Measurements from ENCODE around the gene GAPDHS.
A peak's percentile ranks its signal among the peaks of the same experiment; 100 is the strongest.

The GAPDHS gene

DNA sequence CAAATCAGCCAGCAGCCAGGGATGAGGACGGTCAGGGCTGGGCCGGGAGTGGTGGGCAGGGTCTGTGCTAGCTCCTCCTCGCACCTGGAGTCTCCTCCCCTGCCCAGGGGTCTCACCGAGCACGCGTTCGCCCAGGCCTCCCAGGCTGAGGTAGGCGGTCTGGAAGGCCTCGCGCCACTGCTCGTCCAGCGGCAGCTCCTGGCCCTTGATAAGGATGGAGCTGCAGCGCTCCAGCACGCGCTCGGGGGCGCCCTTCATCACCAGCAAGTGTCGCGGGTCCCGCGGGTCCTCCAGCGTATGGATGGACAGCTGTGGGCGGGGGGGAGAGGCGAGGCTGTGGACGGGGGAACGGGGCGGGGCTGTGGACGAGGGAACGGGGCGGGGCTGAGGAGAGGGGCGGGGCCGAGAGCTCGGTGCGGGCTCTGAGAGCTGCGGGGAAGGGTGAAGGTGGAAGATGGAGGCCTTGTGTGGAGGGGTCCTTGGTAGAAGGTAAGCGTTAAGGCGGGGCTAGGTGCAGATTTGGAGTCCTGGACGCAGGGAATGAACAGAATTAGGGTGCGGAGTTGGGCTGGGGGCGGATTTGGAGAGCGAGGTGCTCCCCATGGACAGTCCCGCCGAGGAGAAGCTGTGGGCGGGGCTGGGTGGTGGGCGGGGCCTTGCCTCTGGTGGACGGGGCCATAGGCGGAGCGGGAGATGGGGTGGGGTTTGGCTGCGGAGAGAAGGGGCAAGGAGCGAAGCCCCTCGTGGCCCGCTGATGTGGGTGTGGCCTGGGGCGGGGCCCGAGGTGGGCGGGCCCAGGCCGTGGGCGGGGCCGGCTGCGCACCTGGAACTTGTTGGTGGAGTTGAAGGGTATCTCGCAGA lies 24.5 kb downstream of the GAPDHS start:
- DNase-seq (ENCODE audit: low read depth) = peak; percentile 42

DNA sequence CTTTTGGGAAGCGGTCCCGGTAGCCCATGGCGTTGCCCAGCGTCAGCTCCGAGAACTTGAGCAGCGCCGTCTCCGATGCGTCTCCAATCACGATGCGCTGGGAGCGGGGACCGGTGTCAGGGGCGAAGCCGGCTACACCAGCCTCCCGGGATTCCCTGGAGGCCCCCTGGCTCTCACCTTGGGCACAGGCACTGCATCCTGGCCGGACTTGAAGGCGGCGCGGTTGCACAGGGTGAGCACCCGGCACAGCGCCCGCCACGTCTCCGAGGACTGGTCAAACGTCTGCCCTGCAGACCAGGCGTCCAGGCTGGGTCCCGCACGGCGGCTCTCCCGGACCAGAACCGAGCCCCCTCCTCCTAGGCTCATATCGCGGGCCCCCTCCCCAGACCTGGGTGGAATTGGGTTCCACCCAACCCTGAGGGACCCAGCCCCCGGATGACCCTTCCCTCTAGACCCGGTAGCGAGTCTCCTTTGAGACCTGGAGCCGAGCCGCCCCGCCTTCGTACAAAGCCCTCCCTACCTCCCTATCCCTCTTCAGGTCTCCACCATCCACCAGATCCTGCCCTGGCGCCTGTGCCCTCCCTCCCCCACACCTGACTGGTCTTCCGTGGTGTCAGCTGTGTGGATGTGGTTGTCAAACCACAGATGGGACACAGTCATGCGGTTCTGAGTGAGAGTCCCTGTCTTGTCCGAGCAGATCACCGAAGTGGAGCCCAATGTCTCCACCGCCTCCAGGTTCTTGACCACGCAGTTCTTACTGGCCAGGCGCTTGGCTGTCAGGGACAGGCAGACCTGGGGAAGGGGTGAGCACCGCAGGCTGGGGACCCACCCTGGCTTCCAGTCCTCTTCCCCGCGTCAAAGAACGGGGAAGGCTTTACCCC lies 25.4 kb downstream of the GAPDHS start:
- DNase-seq (ENCODE audit: low read depth) = no peak

DNA sequence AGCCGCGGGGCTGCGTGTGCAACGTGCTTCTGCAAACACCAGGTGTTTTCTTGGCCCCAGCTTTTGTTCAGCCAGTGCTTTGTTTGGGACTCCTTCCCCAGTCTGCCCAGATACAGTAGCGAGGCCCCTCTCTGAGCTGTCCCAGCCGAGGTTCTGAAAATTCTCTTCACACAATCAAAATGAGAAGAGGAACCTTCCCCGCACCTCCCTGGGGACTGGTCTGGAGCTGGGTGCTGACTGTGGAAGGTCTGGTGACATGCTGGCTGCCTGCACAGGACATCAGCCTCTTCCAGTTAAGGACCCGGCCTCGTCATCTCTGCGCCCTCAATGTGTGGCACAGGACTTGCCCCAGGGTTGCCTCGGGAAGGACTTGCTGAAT lies 26.0 kb downstream of the GAPDHS start:
- no peak for DNase-seq (ENCODE audit: low read depth)

DNA sequence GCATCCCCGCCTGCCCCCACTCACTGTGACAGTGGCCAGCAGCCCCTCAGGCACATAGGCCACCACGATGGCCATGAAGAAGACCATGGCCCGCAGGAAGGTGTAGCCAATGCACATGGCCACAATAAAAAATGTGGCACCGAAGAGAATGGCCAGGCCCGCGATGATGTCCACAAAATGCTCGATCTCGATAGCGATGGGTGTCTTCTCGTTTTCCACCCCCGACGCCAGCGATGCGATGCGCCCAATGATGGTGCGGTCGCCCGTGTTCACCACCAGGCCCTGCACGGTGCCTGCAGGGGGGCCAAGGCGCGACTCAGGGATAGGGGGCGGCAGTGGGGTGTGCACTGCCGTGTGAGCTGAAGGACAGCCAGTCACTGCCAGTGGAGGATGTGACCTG lies 26.5 kb downstream of the GAPDHS start:
- no peak for DNase-seq (ENCODE audit: low read depth)

DNA sequence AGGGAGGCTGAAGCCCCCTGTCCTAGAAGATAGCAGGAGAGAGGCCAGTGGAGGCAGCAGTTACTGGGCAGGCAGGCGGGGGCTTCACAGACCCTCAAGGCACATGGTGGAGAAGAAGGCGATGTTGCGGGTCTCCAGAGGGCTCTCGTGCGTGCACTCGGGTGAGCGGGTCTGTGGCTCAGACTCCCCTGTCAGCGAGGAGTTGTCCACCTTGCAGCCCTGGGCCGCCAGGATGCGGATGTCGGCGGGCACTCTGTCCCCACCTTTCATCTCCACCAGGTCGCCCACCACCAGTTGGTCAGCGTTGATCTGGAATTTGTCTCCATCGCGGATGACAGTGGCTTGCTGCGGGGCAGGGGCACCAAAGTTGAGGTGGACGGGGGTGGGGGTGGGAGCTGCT lies 27.0 kb downstream of the GAPDHS start:
- DNase-seq (ENCODE audit: low read depth) = no peak

DNA sequence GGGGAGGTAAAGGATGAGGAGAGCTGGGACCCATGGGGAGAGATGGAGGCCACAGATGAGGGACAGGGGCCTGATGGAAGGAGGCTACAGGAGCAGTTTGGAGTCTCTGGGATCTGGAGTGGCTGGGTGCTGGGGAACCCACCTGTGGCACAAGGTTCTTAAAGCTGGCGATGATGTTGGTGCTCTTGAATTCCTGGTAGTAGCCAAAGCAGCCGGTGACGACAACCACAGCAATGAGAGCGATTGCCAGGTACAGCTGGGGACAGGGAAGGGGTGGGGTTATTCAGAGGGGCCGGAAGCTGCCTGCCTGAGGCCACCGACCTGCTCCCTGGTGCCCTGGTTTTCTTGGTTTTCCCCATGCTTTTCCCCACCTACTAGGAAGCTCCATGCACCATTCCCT lies 27.4 kb downstream of the GAPDHS start:
- no peak for DNase-seq (ENCODE audit: low read depth)

DNA sequence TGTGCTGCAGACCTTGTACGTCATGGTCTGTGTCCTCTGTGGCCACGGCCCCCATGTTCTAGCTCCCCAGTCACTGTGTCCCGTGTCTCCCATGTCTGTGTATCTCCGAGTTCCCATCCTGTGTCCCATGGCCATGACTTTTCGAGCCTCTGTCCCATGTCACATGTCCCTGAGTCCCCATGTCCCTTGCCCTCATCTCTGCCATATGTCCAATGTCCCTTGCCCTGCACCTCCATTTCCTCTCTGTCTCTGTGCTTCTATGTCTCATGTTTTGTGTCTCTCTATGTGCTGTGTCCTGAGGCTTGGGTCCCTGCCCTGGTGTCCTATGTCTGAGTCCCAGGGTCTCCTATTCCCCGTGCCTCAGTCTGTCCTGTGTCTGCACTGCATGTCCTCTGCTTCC lies 28.2 kb downstream of the GAPDHS start:
- no peak for DNase-seq (ENCODE audit: low read depth)

DNA sequence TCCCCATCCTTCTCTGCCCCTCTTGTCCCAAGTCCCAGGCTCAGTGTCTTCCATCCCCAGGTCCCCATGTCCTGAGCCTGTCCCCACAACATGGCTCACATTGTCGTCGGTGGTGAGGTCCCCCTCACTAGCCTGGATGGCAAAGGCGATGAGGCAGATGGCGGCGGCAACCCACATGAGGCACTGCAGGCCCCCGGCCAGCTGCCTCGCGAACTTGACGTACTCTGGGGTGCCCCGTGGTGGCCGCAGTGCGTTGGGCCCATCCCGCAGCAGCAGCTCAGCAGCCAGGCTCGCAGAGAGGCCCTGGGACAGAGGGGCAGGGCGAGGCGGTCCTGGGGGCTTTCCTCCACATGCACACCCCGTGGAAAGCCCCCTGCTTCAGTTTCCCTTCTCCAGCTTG lies 29.1 kb downstream of the GAPDHS start:
- no peak for DNase-seq (ENCODE audit: low read depth)

DNA sequence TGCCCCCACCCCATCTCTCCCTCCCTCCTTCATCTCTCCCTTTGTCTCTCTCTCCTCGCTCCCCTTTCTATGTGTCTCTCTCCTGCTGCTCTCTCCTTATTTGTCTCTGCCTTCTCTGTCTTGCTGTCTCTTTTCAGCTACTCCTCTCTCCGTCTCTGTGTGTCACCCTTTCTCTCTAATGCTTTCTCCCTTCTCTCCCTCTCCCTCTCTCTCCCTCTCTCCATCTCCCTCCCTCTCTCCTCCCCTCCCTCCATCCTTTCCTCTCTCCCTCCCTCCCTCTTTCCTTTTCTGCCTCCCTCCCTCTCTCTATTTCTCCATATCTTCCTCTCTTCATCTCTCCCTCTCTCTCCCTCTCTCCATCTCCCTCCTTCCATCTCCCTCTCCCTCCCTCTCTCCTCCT lies 29.5 kb downstream of the GAPDHS start:
- no peak for DNase-seq (ENCODE audit: low read depth)

DNA sequence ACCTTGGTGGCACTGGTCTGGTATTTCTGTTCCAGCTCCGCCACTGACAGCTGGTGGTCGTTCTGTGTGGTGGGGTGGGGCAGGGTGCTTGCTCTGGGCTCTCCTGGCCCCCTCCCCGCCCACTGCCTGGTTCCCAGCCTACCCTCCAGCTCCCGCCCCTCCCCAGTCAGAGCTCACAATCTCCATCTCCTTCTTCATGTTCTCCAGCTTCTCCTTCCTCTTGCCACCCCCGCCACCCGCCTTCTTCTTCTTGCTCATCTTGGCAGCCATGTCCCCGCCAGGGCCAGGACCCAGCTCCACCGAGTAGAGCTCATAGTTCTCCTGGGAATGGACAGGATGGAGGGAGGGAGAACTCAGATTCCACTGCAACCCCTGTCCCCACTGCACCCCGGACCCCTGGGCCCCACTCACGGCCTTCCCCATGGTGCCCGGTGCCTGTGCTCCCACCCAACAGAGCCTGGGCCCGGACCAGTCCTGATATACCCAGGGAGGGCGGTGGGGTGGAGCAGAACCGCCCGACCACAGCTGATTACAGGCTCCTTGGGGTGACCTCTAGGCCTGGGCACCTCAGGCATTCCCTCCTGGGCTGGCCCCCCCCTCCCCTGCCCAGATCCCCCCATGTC lies 30.1 kb downstream of the GAPDHS start, which contains the start of gene ATP4A:
TSS of gene ATP4A (minus strand) at position 452 of the 623 bp plus-strand sequence. CDS start at position 423, 29 bp downstream.
- no peak for DNase-seq (ENCODE audit: low read depth)

DNA sequence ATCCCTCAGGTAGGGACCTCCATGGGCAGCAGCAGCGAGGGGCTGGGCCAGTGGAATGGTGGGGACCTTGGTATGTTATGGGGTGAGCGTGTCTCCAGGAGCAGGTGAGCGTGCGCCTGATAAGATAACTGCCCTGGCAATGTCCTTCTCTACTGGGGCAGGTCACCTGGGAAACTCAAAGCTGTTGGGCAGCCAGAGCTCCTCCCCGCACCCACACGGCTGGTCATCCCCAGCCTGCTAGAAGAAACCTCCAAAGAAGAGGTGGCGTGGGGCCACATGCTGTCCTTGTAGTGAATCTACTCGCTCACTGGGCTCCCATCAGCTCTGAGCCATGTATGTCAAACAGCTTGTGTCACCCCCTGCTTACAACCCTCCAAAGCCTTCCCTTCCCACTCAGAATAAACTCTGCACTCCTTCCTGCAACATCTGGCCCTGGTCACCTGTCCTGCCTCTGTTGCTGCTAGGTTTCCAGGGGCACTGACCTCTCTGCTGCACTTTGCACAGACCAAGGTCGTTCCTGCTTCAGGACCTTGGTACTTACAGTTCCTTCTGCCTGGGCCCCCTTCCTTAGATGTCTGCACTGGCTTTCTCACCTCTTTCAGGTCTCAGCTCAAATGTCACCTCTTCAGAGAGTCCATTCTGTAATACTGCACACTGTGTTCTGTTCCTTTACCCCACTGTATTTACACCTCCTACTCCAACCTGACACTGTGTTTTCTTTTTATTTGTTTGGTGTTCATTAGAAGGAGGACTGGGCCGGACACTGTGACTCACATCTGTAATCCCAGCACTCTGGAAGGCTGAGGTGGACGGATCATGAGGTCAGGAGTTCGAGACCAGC lies 32.0 kb downstream of the GAPDHS start:
- DNase-seq (ENCODE audit: low read depth) = no peak

DNA sequence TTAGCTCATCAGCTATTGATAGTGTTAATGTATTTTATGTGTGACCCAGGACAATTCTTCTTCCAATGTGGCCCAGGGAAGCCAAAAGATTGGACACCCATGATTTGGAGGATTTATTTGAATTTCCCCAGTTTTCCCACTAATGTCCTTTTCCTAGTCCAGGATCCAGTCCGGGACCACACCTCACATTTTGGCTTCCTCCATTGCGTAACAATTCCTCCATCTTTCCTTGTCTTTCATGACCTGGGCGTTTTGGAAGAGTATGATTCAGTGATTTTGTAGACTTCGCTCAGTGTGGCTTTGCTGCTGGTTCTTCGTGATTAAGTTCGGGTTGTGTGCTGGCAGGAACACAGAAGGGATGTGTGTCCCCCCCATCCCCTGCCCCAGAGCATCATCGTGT lies 33.5 kb downstream of the GAPDHS start:
- DNase-seq (ENCODE audit: low read depth) = no peak

DNA sequence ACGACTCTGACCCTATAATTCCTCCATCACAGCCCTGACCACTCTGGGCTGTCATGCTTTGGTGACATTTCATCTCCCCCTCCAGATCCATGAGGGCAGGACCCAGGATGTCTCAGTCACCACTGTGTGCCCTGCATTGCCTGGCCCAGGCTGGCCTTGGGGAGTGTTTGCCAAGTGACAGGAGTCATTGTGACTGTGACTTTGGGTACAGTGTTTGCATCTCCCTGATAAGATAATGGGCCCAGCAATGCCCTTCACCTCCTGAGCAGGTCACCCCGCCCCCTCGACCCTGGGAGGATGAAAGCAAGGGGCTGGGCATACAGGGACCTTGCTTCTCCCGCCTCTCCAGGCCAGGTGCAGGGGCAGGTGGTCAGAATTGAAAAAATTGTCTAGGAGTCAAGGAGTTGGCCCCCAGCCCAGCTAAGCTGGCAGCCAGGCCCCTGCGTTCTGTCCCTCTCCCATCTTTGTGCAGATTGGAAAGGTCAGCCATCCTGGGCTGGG lies 36.1 kb downstream of the GAPDHS start:
- no peak for DNase-seq (ENCODE audit: low read depth)

DNA sequence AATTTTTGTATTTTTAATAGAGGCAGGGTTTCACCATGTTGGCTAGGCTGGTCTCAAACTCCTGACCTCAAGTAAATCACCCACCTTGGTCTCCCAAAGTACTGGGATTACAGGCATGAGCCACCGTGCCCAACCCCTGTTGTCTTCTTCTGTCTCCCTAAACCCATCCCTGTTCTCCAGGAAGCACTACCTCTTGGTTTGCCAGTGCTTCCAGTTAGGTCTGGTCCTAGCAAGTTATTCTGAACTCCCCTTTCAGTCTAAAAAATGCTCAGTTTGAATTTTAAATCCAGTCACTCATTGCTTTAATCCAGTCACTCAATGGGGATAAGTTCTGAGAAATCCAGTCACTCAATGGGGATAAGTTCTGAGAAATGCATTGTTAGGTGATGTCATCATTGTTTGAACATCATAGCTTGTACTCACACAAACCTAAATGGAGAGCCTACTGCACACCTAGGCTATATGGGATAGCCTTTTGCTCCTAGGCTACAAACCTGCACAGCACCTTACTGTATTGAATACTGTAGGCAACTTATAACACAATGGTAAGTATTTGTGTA lies 38.2 kb downstream of the GAPDHS start:
- DNase-seq (ENCODE audit: low read depth) = no peak

DNA sequence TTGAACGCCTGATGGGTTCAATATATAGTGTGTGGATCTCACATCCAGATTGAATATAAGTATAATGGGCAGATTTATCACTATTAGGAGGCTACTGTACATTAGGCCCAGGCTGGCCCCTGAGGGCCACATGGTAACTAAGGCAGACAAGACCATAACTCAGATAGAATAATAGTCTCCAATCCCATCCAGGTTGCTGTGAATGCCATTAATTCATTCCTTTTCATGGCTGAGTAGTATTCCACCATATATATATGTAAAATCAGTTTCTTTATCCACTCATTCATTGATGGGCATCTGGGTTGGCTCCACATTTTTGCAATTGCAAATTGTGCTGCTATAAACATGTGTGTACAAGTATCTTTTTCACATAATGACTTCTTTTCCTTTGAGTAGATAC lies 44.7 kb downstream of the GAPDHS start:
- no peak for DNase-seq (ENCODE audit: low read depth)

DNA sequence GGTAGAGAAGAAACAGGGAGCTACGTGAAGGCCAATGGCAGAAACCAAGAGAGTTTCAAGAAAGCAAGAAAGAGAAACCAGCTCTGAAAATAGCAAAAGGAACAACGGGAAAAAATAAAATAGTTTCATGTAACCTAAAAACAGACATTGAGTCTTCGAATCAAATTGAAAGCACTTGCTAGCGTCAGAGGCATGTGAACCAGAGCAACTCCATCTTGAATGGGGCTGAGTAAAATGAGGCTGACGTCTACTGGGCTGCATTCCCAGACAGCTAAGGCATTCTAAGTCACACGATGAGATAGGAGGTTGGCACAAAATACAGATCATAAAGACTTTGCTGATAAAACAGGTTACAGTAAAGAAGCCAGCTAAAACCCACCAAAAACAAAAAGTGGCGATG lies 45.5 kb downstream of the GAPDHS start:
- no peak for DNase-seq (ENCODE audit: low read depth)

DNA sequence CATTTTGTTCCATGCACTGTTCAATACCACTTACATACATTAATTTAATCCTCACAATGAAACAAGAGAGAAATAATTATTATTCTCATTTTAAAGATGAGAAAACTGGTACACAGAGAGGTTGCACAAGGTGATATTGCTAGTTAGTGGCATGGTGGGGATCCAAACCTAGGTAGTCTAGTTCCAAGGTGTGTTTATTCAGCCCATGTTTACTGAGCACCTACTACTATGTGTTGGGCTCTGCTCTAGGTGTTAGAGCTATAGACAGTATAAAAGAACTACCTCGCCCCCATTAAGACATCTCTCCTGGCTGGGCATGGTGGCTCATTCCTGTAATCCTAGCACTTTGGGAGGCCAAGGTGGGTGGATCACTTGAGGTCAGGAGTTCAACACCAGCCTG lies 49.5 kb downstream of the GAPDHS start:
- DNase-seq (ENCODE audit: low read depth) = no peak

DNA sequence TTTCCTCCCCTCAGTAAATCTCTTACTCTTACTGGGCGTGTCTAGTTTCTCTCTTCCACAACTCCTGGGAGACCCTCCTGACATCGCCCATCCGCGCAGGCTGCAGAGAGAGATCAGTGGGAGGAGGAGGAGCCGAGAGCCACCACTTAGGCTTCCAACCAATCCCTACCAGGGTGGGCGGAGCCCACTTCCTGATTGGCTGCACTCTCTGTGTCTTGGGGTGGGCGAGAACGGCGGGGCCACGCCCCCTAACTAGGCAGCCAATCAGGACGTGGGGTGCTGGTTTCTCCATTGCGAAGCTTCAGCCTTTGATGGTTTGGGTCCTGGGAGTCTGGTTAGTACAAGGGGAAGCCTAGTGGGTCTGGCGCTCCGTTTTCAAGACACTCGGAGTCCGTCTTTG lies 52.6 kb downstream of the GAPDHS start, which contains the start of gene PMIS2:
TSS of gene PMIS2 (plus strand) at position 326 of the 400 bp plus-strand sequence. CDS start 87 bp downstream, outside the sequence.
- DNase-seq (ENCODE audit: low read depth) = peak; percentile 12

DNA sequence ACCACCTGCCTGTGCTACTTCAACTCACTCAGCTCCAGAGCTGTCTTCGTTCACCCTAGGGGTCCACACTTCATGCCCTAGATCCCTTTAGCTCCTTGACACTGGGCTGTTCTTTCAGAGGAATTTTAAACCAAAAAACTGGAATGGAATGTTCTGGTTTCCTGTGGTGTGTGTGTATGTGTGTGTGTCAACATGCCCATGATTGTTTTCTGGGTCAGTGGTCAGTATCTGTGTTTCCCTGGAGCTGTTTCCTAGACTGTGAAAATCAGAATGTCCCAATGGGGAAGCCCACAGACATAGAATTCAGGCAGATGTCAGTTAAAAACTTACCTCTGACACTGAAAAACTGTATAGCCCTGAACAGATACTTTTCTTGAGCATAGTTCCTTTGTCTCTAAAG lies 54.1 kb downstream of the GAPDHS start:
- no peak for DNase-seq (ENCODE audit: low read depth)

DNA sequence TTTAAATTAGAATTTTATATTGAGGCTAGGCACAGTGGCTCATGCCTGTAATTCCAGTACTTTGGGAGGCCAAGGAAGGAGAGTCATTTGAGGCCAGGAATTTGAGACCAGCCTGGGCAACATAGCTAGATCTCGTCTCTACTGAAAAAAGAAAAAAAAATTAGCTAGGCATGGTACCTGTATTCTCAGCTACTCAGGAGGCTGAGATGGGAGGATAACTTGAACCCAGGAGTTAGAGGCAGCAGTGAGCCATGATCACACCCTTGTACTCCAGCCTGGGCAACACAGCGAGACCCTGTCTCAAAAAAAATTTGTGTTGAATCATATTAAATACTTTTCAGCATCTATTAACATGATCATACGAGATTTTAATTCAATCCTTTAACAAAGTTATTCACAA lies 57.6 kb downstream of the GAPDHS start:
- no peak for DNase-seq (ENCODE audit: low read depth)

DNA sequence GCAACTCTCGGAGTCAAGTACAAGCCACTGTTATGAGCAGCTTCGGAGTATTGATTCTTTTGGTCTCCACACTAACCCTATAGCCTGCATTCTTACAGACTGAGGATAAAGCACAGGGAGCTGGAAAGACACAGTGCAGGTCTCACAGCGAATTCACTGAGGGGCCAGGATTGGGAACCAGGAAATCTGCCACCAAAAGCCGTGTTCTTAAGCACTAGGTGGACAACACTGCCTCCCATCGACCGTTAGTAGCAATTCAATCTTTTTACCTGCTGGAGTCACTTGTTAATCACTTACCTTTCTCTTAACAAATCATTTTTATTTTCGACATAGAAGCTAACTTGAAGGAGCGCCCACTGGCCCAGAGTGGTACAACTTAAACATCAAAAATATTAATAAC lies 59.0 kb downstream of the GAPDHS start:
- peak; percentile 45 for DNase-seq (ENCODE audit: low read depth)

Measured in EH (cell line).